Mesenteric fat pad (tissue), 1 donor: Measurements from ENCODE around the gene PIGA. TPM values are rescaled to one million over a fixed set of nuclear protein-coding genes. Genes with fewer than 3 reads are reported as not detected.

Experiments used
- total RNA-seq: library from RNA; stranded (reverse); fragmentation: NEBNext Ultra II Directional; extraction: Animal tissue kit (Norgen Biotek cat#: 25700); gene quantifications from one replicate; pipeline ENCODE4 v1.2.1, GENCODE V29; 2021
- donor health status: DM: yes; HTN: yes; CAD: no.

Gene PIGA
- total RNA-seq, 1 donor from 2014 or later, result 16.6 TPM

Other genes starting within 250 kb of the PIGA start
- gene ASB9, start 65.4 kb downstream of the PIGA start, total RNA-seq, result 2.0 TPM
- gene ASB11, start 19.9 kb downstream of the PIGA start, total RNA-seq, result not detected
- 8.2 TPM for gene VEGFD, start 48.9 kb upstream of the PIGA start, total RNA-seq
- gene PIR, start 157.8 kb upstream of the PIGA start, total RNA-seq, result 30.0 TPM
- 1.7 TPM for gene BMX, start 165.3 kb upstream of the PIGA start, total RNA-seq